GM21381 (cell line): ENCODE data around the gene TMEM239.
"Not testable (repeated sequence)": the region's sequence is repeated elsewhere in the genome, so short reads cannot be mapped to it uniquely, and the experiment has no call there.

Experiments
- ATAC-seq: cut with Tn5 transposase; IDR thresholded peaks from one replicate; pipeline ENCODE4 v1.9.1; 2021; ENCODE audit warnings: mild to moderate bottlenecking, moderate library complexity; ENCODE audit not compliant: unreplicated experiment

Gene TMEM239

GRCh38 chr20:2816030-2816582 lies at the start of gene TMEM239:
Gene TMEM239, plus strand, starts transcription at chr20:2816364. Its CDS starts 191 bp downstream, at chr20:2816555.
- ATAC-seq: no peak

- ATAC-seq: no peak
Observed at GRCh38 chr20:2767768-2768631, 48.2 kb upstream of the TMEM239 start.

GRCh38 chr20:2768632-2769015 lies 47.5 kb upstream of the TMEM239 start:
- ATAC-seq: no peak

- ATAC-seq: not testable (repeated sequence)
Observed at GRCh38 chr20:2770091-2770490, 46.1 kb upstream of the TMEM239 start.

- no peak for ATAC-seq
Observed at GRCh38 chr20:2771631-2772080, 44.5 kb upstream of the TMEM239 start.

GRCh38 chr20:2773812-2774211 lies 42.4 kb upstream of the TMEM239 start:
- ATAC-seq: no peak

GRCh38 chr20:2775139-2775538 lies 41.0 kb upstream of the TMEM239 start:
- ATAC-seq: no peak

- ATAC-seq: no peak
Observed at GRCh38 chr20:2778602-2779321, 37.4 kb upstream of the TMEM239 start.

GRCh38 chr20:2780948-2781347 lies 35.2 kb upstream of the TMEM239 start:
- ATAC-seq: no peak

GRCh38 chr20:2783908-2784566 lies 32.1 kb upstream of the TMEM239 start:
- no peak for ATAC-seq

GRCh38 chr20:2793471-2793870 lies 22.7 kb upstream of the TMEM239 start:
- ATAC-seq: no peak

GRCh38 chr20:2794202-2794748 lies 21.9 kb upstream of the TMEM239 start:
- ATAC-seq: no peak

GRCh38 chr20:2794866-2795447 lies 21.2 kb upstream of the TMEM239 start:
- ATAC-seq: no peak

GRCh38 chr20:2795451-2795850 lies 20.7 kb upstream of the TMEM239 start:
- ATAC-seq: no peak

- ATAC-seq: no peak
Observed at GRCh38 chr20:2796011-2796660, 20.0 kb upstream of the TMEM239 start.

- no peak for ATAC-seq
Observed at GRCh38 chr20:2797136-2797983, 18.8 kb upstream of the TMEM239 start.

- ATAC-seq: no peak
Observed at GRCh38 chr20:2798095-2798805, 17.9 kb upstream of the TMEM239 start.

- ATAC-seq: no peak
Observed at GRCh38 chr20:2798814-2799213, 17.4 kb upstream of the TMEM239 start.
